HG03175 (cell line): ENCODE data around the gene CDHR2.
A peak's percentile ranks its signal among the peaks of the same experiment; 100 is the strongest.
"Not testable (repeated sequence)": the region's sequence is repeated elsewhere in the genome, so short reads cannot be mapped to it uniquely, and the experiment has no call there.

Experiments used
- ATAC-seq: cut with Tn5 transposase; IDR thresholded peaks from one replicate; pipeline ENCODE4 v1.9.1; 2021; ENCODE audit warnings: mild to moderate bottlenecking, moderate library complexity; ENCODE audit not compliant: unreplicated experiment

CDHR2 gene

GRCh38 chr5:176561259-176561658 lies 12.1 kb downstream of the CDHR2 start:
- ATAC-seq: no peak

- ATAC-seq: no peak
These were observed 13.0 kb downstream of the CDHR2 start for GRCh38 chr5:176562189-176562588.

GRCh38 chr5:176564002-176564401 lies 14.9 kb downstream of the CDHR2 start:
- no peak for ATAC-seq

- no peak for ATAC-seq
These were observed 16.7 kb downstream of the CDHR2 start for GRCh38 chr5:176565760-176566288.

GRCh38 chr5:176568657-176569056 lies 19.5 kb downstream of the CDHR2 start:
- no peak for ATAC-seq

GRCh38 chr5:176570044-176570443 lies 20.9 kb downstream of the CDHR2 start:
- no peak for ATAC-seq

GRCh38 chr5:176573564-176574296 lies 24.6 kb downstream of the CDHR2 start:
- peak; percentile 61 for ATAC-seq

- ATAC-seq: peak; percentile 11
These were observed 25.1 kb downstream of the CDHR2 start for GRCh38 chr5:176574297-176574591.

- no peak for ATAC-seq
These were observed 25.9 kb downstream of the CDHR2 start for GRCh38 chr5:176575066-176575465.

- no peak for ATAC-seq
These were observed 26.6 kb downstream of the CDHR2 start for GRCh38 chr5:176575488-176576422.

GRCh38 chr5:176577312-176578176 lies 28.4 kb downstream of the CDHR2 start:
- ATAC-seq: no peak

- no peak for ATAC-seq
These were observed 29.3 kb downstream of the CDHR2 start for GRCh38 chr5:176578391-176578808.

GRCh38 chr5:176579323-176579722 lies 30.2 kb downstream of the CDHR2 start:
- no peak for ATAC-seq

GRCh38 chr5:176581361-176581760 lies 32.2 kb downstream of the CDHR2 start:
- no peak for ATAC-seq

- no peak for ATAC-seq
These were observed 33.9 kb downstream of the CDHR2 start for GRCh38 chr5:176583076-176583475.

GRCh38 chr5:176587398-176587797 lies 38.3 kb downstream of the CDHR2 start:
- no peak for ATAC-seq

GRCh38 chr5:176588297-176588696 lies 39.2 kb downstream of the CDHR2 start:
- no peak for ATAC-seq

GRCh38 chr5:176589039-176589769 lies 40.1 kb downstream of the CDHR2 start:
- no peak for ATAC-seq

- ATAC-seq: no peak
These were observed 41.0 kb downstream of the CDHR2 start for GRCh38 chr5:176590035-176590717.

GRCh38 chr5:176591667-176592066 lies 42.5 kb downstream of the CDHR2 start:
- ATAC-seq: not testable (repeated sequence)
